ENCODE measurements around the gene CRYGN.

Gene CRYGN

DNA sequence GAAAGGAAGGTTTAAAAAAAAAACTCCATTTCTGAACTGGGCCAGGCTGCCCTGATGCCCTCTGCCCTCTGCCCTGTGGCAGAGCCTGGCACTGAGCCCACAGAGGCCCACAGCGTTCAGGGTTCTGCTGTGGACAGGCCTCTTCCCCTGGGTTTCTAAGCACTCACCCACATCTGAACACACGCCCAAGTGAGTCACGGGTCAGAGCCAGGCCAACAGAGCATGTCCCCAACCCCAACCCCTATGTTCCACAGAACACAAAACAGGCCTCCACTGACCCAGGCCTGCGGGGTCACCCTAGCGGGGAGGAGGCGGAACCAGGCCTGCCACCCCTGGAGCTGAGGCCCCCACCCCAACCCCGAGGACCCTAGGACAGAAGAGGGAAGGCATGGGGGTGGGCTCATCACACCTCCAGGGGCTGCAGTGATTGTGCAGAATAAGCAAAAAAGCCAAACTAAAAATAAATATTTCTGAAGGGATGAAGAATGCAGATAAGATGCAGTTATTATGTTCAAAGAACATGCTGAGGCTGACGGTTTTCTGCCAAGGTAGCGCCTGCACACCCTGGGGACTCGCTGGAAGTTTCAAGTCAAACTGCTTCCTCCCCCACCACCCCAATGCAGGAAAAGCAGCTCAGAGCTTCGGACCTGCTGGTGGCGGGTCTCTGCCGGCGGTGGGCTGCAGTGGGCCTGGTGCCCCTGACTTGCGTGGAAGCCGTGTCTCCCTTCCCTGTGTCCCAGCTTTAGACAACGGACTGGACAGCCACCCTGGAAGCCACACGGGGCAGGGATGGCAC is 35.5 kb downstream of the CRYGN start:
- peaks cover 38% of the 10 kb centered on the region for H3K27me3 ChIP-seq
- no peaks in the 10 kb centered on the region for H3K36me3 ChIP-seq
- peaks cover 0 to 9% of the 10 kb centered on the region in 2 experiments for H3K4me1 ChIP-seq (ENCODE audit: control insufficient read depth in 1 of 2, insufficient read depth in 1 of 2, low read depth in 1 of 2, low read length in 1 of 2)
- TF ChIP-seq, protein P1, sequence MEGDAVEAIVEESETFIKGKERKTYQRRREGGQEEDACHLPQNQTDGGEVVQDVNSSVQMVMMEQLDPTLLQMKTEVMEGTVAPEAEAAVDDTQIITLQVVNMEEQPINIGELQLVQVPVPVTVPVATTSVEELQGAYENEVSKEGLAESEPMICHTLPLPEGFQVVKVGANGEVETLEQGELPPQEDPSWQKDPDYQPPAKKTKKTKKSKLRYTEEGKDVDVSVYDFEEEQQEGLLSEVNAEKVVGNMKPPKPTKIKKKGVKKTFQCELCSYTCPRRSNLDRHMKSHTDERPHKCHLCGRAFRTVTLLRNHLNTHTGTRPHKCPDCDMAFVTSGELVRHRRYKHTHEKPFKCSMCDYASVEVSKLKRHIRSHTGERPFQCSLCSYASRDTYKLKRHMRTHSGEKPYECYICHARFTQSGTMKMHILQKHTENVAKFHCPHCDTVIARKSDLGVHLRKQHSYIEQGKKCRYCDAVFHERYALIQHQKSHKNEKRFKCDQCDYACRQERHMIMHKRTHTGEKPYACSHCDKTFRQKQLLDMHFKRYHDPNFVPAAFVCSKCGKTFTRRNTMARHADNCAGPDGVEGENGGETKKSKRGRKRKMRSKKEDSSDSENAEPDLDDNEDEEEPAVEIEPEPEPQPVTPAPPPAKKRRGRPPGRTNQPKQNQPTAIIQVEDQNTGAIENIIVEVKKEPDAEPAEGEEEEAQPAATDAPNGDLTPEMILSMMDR (IDR thresholded peaks at IDR 0.05), result no peak
- no peak overlapping the region for H3K4me3 ChIP-seq (ENCODE audit: low read depth in 1 of 2, low read length in 1 of 2)
- no peak overlapping the region for H3K27ac ChIP-seq
- H3K9me3 ChIP-seq, result no peaks in the 10 kb centered on the region

DNA sequence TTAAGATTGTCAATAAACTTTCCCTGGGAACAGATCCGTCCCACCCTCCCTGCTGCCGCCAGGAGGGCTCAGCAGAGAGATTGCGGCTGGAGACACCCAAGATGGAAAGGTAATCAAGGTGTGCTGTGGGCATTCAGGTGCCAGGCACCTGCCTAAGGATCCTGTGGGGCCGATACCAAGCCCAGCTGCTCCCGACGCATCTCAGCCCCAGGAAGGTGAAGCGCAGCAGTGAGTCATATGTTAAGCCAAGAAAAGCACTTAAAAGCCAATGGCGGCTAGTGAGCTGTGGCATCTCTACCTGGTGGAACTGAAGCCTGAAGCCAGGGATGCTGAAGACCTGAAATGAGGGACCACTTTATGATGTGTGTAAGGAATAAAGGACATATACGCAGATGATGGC is 36.2 kb downstream of the CRYGN start:
- H3K9me3 ChIP-seq, result no peaks in the 10 kb centered on the region
- H3K4me1 ChIP-seq (ENCODE audit: control insufficient read depth in 1 of 2, insufficient read depth in 1 of 2, low read depth in 1 of 2, low read length in 1 of 2), result peaks cover 0 to 3% of the 10 kb centered on the region in 2 experiments
- H3K4me3 ChIP-seq (ENCODE audit: low read depth in 1 of 2, low read length in 1 of 2), result no peak overlapping the region
- peaks cover 31% of the 10 kb centered on the region for H3K27me3 ChIP-seq
- no peaks in the 10 kb centered on the region for H3K36me3 ChIP-seq
- TF ChIP-seq, protein P1 (IDR thresholded peaks at IDR 0.05), result no peak
- H3K27ac ChIP-seq, result no peak overlapping the region

DNA sequence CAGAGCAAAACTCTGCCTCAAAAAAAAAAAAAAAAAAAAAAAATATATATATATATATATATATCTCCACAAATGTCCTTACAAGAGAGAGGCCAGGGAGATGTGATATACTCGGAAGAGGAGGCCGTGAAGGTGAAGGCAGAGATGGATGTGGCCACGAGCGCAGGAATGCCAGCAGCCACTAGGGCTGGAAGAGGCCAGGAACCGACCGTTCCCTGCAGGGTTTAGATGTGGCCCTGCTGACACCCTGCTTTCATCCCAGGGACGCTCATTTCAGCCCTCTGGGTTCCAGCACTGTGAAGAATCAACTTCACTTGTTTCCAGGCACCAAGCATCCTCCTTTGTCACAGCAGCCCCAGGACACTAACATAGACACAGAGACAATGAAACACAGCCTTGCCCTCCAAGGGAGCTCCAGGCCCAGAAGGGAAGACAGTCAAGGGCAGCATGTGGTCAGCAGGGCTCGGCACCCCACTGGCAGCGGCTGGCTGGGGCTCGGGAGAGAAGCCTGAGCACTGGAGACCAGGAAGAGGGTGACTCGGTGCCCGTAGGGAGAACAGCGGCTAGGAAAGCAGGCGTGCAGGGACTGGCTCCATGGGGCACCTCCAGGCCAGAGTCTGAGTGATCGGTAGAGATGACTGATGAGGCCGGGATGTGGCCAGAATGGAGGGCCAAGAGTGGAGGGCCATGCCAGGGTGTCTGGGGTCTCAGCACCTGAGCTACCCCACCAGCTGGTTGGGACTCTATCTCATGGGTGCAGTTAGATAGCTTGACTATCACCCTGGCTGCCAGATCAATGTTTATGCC is 37.7 kb downstream of the CRYGN start:
- Histone ChIP-seq H3K4me3 (ENCODE audit: low read depth in 1 of 2, low read length in 1 of 2) (no peak overlapping the region), H3K36me3 (no peaks in the 10 kb centered on the region), H3K27ac (no peak overlapping the region), H3K27me3 (peaks cover 16% of the 10 kb centered on the region), H3K4me1 (ENCODE audit: control insufficient read depth in 1 of 2, insufficient read depth in 1 of 2, low read depth in 1 of 2, low read length in 1 of 2) (no peaks in the 10 kb centered on the region), H3K9me3 (no peaks in the 10 kb centered on the region)
- TF ChIP-seq, protein P1 (IDR thresholded peaks at IDR 0.05), result no peak

DNA sequence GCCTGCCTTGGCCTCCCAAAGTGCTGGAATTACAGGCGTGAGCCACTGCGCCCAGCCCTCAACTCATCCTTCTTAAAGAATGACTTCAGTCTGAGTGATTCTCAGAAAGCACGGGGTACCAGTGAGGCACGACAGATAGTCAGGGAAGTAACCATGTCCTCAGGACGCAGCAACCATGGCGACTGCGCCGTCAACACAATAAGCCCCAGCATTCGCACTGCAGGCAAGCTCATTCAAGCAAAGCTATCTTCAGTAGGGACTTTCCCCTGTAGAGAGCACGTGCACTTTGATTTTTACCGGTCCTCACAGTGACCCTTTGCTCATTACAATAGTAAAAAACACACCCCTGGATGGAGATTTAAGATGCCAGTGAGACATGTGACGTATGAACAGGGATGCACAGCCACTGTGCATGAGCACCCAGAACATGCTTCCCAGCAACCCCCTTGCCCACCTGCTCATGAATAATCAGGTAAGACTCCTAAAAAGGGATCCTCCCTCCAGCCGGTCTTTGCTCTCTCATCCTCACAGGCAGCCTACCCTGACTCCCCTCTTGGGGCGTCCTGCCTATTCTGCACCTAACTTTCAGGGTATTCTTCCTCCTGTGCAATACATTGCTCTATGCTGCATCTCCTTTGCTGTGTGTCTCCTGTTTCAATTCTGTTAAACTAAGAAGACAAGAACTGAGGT is 39.2 kb downstream of the CRYGN start:
- no peaks in the 10 kb centered on the region for H3K9me3 ChIP-seq
- H3K27me3 ChIP-seq, result peaks cover 1% of the 10 kb centered on the region
- H3K27ac ChIP-seq, result no peak overlapping the region
- H3K36me3 ChIP-seq, result no peaks in the 10 kb centered on the region
- H3K4me1 ChIP-seq (ENCODE audit: control insufficient read depth in 1 of 2, insufficient read depth in 1 of 2, low read depth in 1 of 2, low read length in 1 of 2), result no peaks in the 10 kb centered on the region
- TF ChIP-seq, protein P1 (IDR thresholded peaks at IDR 0.05), result no peak
- H3K4me3 ChIP-seq (ENCODE audit: low read depth in 1 of 2, low read length in 1 of 2), result no peak overlapping the region

DNA sequence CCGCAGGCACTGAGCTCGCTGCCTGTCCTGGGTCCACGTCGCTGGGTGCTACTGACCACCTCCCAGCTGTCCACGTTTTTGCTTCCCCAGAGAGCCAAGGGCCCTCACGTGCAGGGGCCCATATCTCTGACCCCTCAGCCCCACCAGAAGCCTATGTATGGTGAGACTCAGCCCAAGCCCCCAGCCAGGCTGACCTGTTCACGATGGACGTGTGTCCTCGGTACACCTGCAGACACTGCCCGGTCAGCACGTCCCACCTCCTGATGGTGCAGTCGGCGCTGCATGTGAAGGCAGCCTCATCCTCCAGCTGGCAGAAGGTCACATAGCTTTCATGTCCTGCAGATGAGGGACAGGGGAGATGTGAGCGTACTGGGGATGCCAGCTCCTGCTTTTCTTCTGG is 40.0 kb downstream of the CRYGN start:
- Histone ChIP-seq H3K27me3 (no peaks in the 10 kb centered on the region), H3K4me1 (ENCODE audit: control insufficient read depth in 1 of 2, insufficient read depth in 1 of 2, low read depth in 1 of 2, low read length in 1 of 2) (no peaks in the 10 kb centered on the region), H3K27ac (no peak overlapping the region), H3K9me3 (no peaks in the 10 kb centered on the region), H3K4me3 (ENCODE audit: low read depth in 1 of 2, low read length in 1 of 2) (no peak overlapping the region), H3K36me3 (no peaks in the 10 kb centered on the region)
- TF ChIP-seq, protein P1 (IDR thresholded peaks at IDR 0.05), result no peak
